GM12878 (cell line): Measurements from ENCODE around the gene UGT8. TPM values are rescaled to one million over a fixed set of nuclear protein-coding genes. Genes with fewer than 3 reads are reported as not detected.

Source experiments
- ATAC-seq: fragments of 200-7000 bp; cut with Tn5 transposase; 3 replicates; pipeline ENCODE4 v1.9.1; 2020; ENCODE audit warnings: mild to moderate bottlenecking, moderate library complexity
- BruUV-seq: library from RNA; stranded (reverse); fragments of 400-500 nt; replicated peaks from 2 replicates; lab custom pipeline; 2021; lab: Mats Ljungman, UMichigan
- CTCF ChIA-PET: fragments of 300-600 bp; sonication (Branson Sonifier 250); formaldehyde crosslinking; extraction: SDS; loops from one replicate; lab custom pipeline; 2021; ENCODE audit warnings: inconsistent platforms; lab: Yijun Ruan, JAX
- POLR2A ChIA-PET: fragments of 350-600 bp; formaldehyde crosslinking; extraction: SDS; loops from one replicate; lab custom pipeline; 2021; ENCODE audit warnings: inconsistent platforms; lab: Charles Lee
- RAD21 ChIA-PET: fragments of 300-600 bp; sonication (Branson Sonifier 250); formaldehyde crosslinking; loops from one replicate; lab custom pipeline; 2023; ENCODE audit warnings: antibody characterized with exemption; ENCODE audit not compliant: unreplicated experiment; lab: Charles Lee
- SMC1A ChIA-PET: fragments of 300-600 bp; sonication (Branson Sonifier 250); formaldehyde crosslinking; loops from one replicate; lab custom pipeline; 2023; ENCODE audit not compliant: unreplicated experiment, uncharacterized antibody; lab: Charles Lee
- DNase-seq: peaks from one replicate; pipeline ENCODE4 v3.0.0-alpha.2; 2011; ENCODE audit warnings: low read depth, low spot score
- FAIRE-seq: peaks from 3 replicates; lab custom pipeline; 2011; peaks lifted over from hg19 to GRCh38; lab: Jason Lieb, UNC
- H2AFZ ChIP-seq: 2 replicates; pipeline ENCODE4 v1.6.0; 2011; ENCODE audit warnings: low read depth, low read length, control low read depth; ENCODE audit not compliant: control insufficient read depth
- H3K27ac ChIP-seq: 2 replicates; pipeline ENCODE4 v1.5.1; 2011; ENCODE audit warnings: control low read depth; ENCODE audit not compliant: control insufficient read depth, insufficient read depth
- H3K27me3 ChIP-seq, 2 experiments: replicated peaks in 1 of 2; 2 replicates each; pipeline versions ENCODE4 v1.6.0 to v1.6.1; 2011; ENCODE audit warnings: low read length in 1 of 2; ENCODE audit not compliant: control insufficient read depth in 2 of 2, insufficient read depth in 2 of 2
- H3K36me3 ChIP-seq, 2 experiments: 2 replicates each; pipeline ENCODE4 v1.5.1; 2011; ENCODE audit warnings: low read length in 1 of 2; ENCODE audit not compliant: control insufficient read depth in 2 of 2, insufficient read depth in 2 of 2
- H3K4me1 ChIP-seq: 2 replicates; pipeline ENCODE4 v1.6.1; 2011; ENCODE audit warnings: mild to moderate bottlenecking, low read length, moderate library complexity, mixed read lengths; ENCODE audit not compliant: control insufficient read depth, insufficient read depth
- H3K4me2 ChIP-seq: 2 replicates; pipeline ENCODE4 v1.6.0; 2011; ENCODE audit warnings: control low read depth; ENCODE audit not compliant: control insufficient read depth, insufficient read depth
- H3K4me3 ChIP-seq: fragments of 200-600 bp; sonication (generic); 2 replicates; pipeline ENCODE4 v1.5.1; 2016
- H3K79me2 ChIP-seq: 2 replicates; pipeline ENCODE4 v1.6.0; 2011; ENCODE audit warnings: low read length; ENCODE audit not compliant: control insufficient read depth, insufficient read depth
- H3K9ac ChIP-seq: 2 replicates; pipeline ENCODE4 v1.8.0; 2011; ENCODE audit warnings: low read length, control low read depth, mixed read lengths; ENCODE audit not compliant: control insufficient read depth, insufficient read depth
- H3K9me3 ChIP-seq: replicated peaks from 3 replicates; pipeline ENCODE4 v1.5.1; 2011; ENCODE audit warnings: mild to moderate bottlenecking, low read length; ENCODE audit not compliant: control insufficient read depth, insufficient read depth
- H4K20me1 ChIP-seq: 2 replicates; pipeline ENCODE4 v1.6.0; 2011; ENCODE audit not compliant: control insufficient read depth, insufficient read depth
- ATF7 ChIP-seq: fragments of 450-650 bp; IDR thresholded peaks from 2 replicates; pipeline ENCODE4 v1.6.1; 2016; ENCODE audit warnings: low read depth, mild to moderate bottlenecking
- CBX5 ChIP-seq: sonication (generic); IDR thresholded peaks from 2 replicates; pipeline ENCODE4 v1.6.1; 2016; ENCODE audit warnings: low read depth, moderate library complexity, mild to moderate bottlenecking, inconsistent platforms
- EED ChIP-seq: sonication (generic); IDR thresholded peaks from 2 replicates; pipeline ENCODE4 v1.6.1; 2016; ENCODE audit warnings: antibody characterized with exemption, low read depth
- ETV6 ChIP-seq, 2 experiments: fragments of 450-650 bp in 1 of 2; IDR thresholded peaks in 1 of 2; conservative IDR thresholded peaks in 1 of 2; 2 replicates each; pipeline ENCODE4 v1.6.1; 2014; ENCODE audit warnings: antibody characterized with exemption in 1 of 2, borderline replicate concordance in 1 of 2, low read depth in 1 of 2, mild to moderate bottlenecking in 1 of 2, moderate library complexity in 1 of 2
- KAT2A ChIP-seq: conservative IDR thresholded peaks from 2 replicates; pipeline ENCODE4 v1.6.1; 2011; ENCODE audit warnings: low read depth, low read length; ENCODE audit not compliant: control insufficient read depth
- PAX5 ChIP-seq: IDR thresholded peaks from 2 replicates; pipeline ENCODE4 v1.6.1; 2011; ENCODE audit warnings: low read depth, low read length, borderline replicate concordance
- POLR2AphosphoS5 ChIP-seq: IDR thresholded peaks from 2 replicates; pipeline ENCODE4 v1.6.1; 2011; ENCODE audit warnings: mild to moderate bottlenecking, low read length, inconsistent platforms
- RAD21 ChIP-seq: IDR thresholded peaks from 2 replicates; pipeline ENCODE4 v1.6.1; 2011; ENCODE audit warnings: mild to moderate bottlenecking, low read depth, low read length, moderate library complexity; ENCODE audit not compliant: insufficient read depth
- SKIL ChIP-seq: fragments of 450-650 bp; IDR thresholded peaks from 2 replicates; pipeline ENCODE4 v1.6.1; 2017; ENCODE audit warnings: mild to moderate bottlenecking, low read depth, inconsistent platforms; ENCODE audit not compliant: poor library complexity, severe bottlenecking
- SMARCA5 ChIP-seq: fragments of 450-650 bp; IDR thresholded peaks from 2 replicates; pipeline ENCODE4 v1.6.1; 2017; ENCODE audit warnings: mild to moderate bottlenecking
- SPI1 ChIP-seq: IDR thresholded peaks from 2 replicates; pipeline ENCODE4 v1.6.1; 2011; ENCODE audit warnings: low read depth, mild to moderate bottlenecking, low read length, moderate library complexity, borderline replicate concordance; ENCODE audit not compliant: insufficient read depth
- TAF1 ChIP-seq: IDR thresholded peaks from 2 replicates; pipeline ENCODE4 v1.6.1; 2011; ENCODE audit warnings: mild to moderate bottlenecking, low read depth, low read length, borderline replicate concordance
- TBL1XR1 ChIP-seq: IDR thresholded peaks from 2 replicates; pipeline ENCODE4 v1.6.1; 2012; ENCODE audit warnings: low read depth, low read length, improper control_type of control experiment
- ZNF274 ChIP-seq: IDR thresholded peaks from one replicate; pipeline ENCODE4 v1.8.0; 2011; ENCODE audit not compliant: insufficient read length, insufficient read depth
- WGBS: methylation state at CpG from one replicate; pipeline ENCODE4 v1.1.6; 2016; ENCODE audit warnings: low lambda C conversion rate; ENCODE audit not compliant: insufficient replicate concordance, insufficient coverage; ENCODE audit errors: missing lambda C conversion rate; 5-methylcytosine and 5-hydroxymethylcytosine counted together
- in situ Hi-C: fragments of 300-500 bp; cut with MboI; formaldehyde crosslinking; loops from 9 replicates; pipeline ENCODE4 v1.14.3; 2018; ENCODE audit warnings: mixed read lengths
- intact Hi-C: fragments of 100-400 bp; cut with micrococcal nuclease; formaldehyde crosslinking; loops from one replicate; pipeline ENCODE4 v1.14.2; 2022; ENCODE audit not compliant: unreplicated experiment
- polyA plus RNA-seq, 11 experiments: library from polyadenylated mRNA; depleted of rRNA in 4 of 11; unstranded in 6 of 11; stranded (reverse) in 5 of 11; fragments of >200 nt; fragmentation: Nextera tagmentation in 4 of 11; fragmentation: Illumina TruSeq in 1 of 11; extraction: Ambion mirVana in 4 of 11; extraction: Trizol in 1 of 11; gene quantifications; 1 replicate in 1 of 11; 2 replicates in 10 of 11; pipeline versions ENCODE4 v1.2.1 to v1.2.3, GENCODE V29; 2011 to 2016; ENCODE audit warnings: inconsistent platforms in 2 of 11, missing spikeins in 2 of 11, low read depth in 1 of 11
- total RNA-seq, 4 experiments: library from RNA; depleted of rRNA in 3 of 4; stranded (reverse); fragments of >200 nt in 3 of 4; fragmentation: Illumina TruSeq in 1 of 4; extraction: Trizol in 1 of 4; gene quantifications; 2 replicates each; pipeline versions ENCODE4 v1.2.1 to v1.2.3, GENCODE V29; 2013 to 2021
- TF ChIP-seq, protein P1 (sequence below): fragments of 150-350 bp; IDR thresholded peaks from 2 replicates; pipeline ENCODE4 v1.6.1; 2016; ENCODE audit warnings: low read depth, low read length
- TF ChIP-seq, protein P2 (sequence below): IDR thresholded peaks from 2 replicates; pipeline ENCODE4 v1.6.1; 2011; ENCODE audit warnings: borderline replicate concordance, low read depth, mild to moderate bottlenecking, moderate library complexity, low read length; ENCODE audit not compliant: insufficient read depth, poor library complexity, severe bottlenecking

Gene UGT8
- total and polyA plus RNA-seq, 10 of the 15 experiments (the other 5 are each of a cell fraction or from before 2014, with no cell fraction given), result 0.16 to 1.1 (median 0.49) TPM

- Histone ChIP-seq H3K4me2 (no peak overlapping the region), H3K4me3 (no peak overlapping the region), H3K27me3 (no peaks in the 10 kb centered on the region), H3K9me3 (no peaks in the 10 kb centered on the region), H2AFZ (no peak overlapping the region), H3K9ac (no peak overlapping the region), H4K20me1 (no peaks in the 10 kb centered on the region), H3K4me1 (no peaks in the 10 kb centered on the region), H3K36me3 (no peaks in the 10 kb centered on the region), H3K79me2 (no peaks in the 10 kb centered on the region), H3K27ac (no peak overlapping the region)
- 26% methylated on average over 5 of the region's 5 CpGs for WGBS
- in situ Hi-C loops, result no loop called here
- DNase-seq (no peak), FAIRE-seq (no peak), ATAC-seq (no peak)
- ChIA-PET POLR2A (no interaction called here), RAD21 (no interaction called here), CTCF (interaction anchor here (0.9 to 2.6 kb wide), 3 partner anchors 10 to 282 kb away, joined by 3 to 13 read pairs (median 4); no protein-coding TSS in a partner anchor), SMC1A (interaction anchor here (1.2 to 1.6 kb wide), 6 partner anchors 8 to 97 kb away, joined by 3 to 5 read pairs (median 4); no protein-coding TSS in a partner anchor)
- intact Hi-C loops, result no loop called here
- BruUV-seq, result no TSS peak
- TF ChIP-seq TBL1XR1, result no peak
- no peak for TF ChIP-seq EED
- TF ChIP-seq PAX5, result no peak
- TF ChIP-seq KAT2A, result no peak
- TF ChIP-seq TAF1, result no peak
- TF ChIP-seq, protein P1, sequence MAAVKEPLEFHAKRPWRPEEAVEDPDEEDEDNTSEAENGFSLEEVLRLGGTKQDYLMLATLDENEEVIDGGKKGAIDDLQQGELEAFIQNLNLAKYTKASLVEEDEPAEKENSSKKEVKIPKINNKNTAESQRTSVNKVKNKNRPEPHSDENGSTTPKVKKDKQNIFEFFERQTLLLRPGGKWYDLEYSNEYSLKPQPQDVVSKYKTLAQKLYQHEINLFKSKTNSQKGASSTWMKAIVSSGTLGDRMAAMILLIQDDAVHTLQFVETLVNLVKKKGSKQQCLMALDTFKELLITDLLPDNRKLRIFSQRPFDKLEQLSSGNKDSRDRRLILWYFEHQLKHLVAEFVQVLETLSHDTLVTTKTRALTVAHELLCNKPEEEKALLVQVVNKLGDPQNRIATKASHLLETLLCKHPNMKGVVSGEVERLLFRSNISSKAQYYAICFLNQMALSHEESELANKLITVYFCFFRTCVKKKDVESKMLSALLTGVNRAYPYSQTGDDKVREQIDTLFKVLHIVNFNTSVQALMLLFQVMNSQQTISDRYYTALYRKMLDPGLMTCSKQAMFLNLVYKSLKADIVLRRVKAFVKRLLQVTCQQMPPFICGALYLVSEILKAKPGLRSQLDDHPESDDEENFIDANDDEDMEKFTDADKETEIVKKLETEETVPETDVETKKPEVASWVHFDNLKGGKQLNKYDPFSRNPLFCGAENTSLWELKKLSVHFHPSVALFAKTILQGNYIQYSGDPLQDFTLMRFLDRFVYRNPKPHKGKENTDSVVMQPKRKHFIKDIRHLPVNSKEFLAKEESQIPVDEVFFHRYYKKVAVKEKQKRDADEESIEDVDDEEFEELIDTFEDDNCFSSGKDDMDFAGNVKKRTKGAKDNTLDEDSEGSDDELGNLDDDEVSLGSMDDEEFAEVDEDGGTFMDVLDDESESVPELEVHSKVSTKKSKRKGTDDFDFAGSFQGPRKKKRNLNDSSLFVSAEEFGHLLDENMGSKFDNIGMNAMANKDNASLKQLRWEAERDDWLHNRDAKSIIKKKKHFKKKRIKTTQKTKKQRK, result no peak
- TF ChIP-seq, protein P2, sequence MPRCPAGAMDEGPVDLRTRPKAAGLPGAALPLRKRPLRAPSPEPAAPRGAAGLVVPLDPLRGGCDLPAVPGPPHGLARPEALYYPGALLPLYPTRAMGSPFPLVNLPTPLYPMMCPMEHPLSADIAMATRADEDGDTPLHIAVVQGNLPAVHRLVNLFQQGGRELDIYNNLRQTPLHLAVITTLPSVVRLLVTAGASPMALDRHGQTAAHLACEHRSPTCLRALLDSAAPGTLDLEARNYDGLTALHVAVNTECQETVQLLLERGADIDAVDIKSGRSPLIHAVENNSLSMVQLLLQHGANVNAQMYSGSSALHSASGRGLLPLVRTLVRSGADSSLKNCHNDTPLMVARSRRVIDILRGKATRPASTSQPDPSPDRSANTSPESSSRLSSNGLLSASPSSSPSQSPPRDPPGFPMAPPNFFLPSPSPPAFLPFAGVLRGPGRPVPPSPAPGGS, result no peak
- TF ChIP-seq ATF7, result no peak
- TF ChIP-seq CBX5, result no peak
- TF ChIP-seq ZNF274, result no peak
- no peak for TF ChIP-seq RAD21
- TF ChIP-seq SKIL, result no peak
- no peak for TF ChIP-seq SPI1
- no peak for TF ChIP-seq ETV6 (conservative IDR thresholded peaks at IDR 0.05 in 1 of 2, IDR thresholded peaks at IDR 0.05 in 1 of 2; ENCODE audit: borderline replicate concordance in 1 of 2, low read depth in 1 of 2)
- TF ChIP-seq POLR2AphosphoS5, result no peak
- TF ChIP-seq SMARCA5, result no peak
These were observed 34.9 kb upstream of the UGT8 start for GRCh38 chr4:114563536-114564315.
